ENCODE results near the gene SKA2.
"Not testable (repeated sequence)": the region's sequence is repeated elsewhere in the genome, so short reads cannot be mapped to it uniquely, and the experiment has no call there.

The SKA2 gene

DNA sequence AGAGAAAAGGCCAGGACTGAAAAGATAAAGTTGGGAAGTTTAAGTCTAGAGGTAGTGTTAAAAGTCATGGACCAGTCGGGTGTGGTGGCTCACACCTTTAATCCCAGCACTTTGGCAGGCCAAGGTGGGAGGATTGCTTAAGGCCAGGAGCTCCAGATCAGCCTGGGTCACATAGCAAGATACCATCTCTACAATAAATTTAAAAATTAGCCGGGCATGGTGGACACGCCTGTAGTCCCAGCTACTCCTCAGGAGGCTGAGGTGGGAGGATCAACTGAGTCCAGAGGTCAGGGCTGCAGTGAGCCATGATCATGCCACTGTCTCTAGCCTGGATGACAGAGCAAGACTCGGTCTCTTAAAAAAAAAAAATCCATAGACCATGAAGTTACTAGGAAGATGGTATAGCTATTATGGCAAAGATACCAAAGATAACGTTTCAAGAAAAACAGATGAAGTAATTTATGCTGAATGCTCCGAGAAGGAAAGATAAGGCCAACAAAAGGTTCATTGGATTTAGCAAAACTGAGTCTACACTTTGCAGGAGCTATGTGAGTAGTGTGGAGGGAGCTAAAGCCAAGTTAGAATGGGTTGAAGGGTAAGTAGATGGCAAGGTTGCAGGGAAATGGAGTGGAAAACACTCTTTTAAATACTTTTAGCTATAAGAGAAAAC is 60.0 kb downstream of the SKA2 start:
- Histone ChIP-seq H3K4me1 (ENCODE audit: control insufficient read depth, insufficient read depth, low read length) (peaks cover 16% of the 10 kb centered on the region), H3K9ac (ENCODE audit: low read length) (no peak overlapping the region), H3K27me3 (replicated peaks; ENCODE audit: control insufficient read depth, insufficient read depth, low read length) (no peaks in the 10 kb centered on the region), H3K9me3 (ENCODE audit: control insufficient read depth, low read length) (no peaks in the 10 kb centered on the region), H3K4me3 (ENCODE audit: low read length) (no peak overlapping the region), H3K36me3 (ENCODE audit: control insufficient read depth, insufficient read depth, low read length, severe bottlenecking) (peaks cover 9% of the 10 kb centered on the region)
- no peak for DNase-seq (ENCODE audit: low read depth)

GRCh38 chr17:59093702-59094231 is 61.2 kb downstream of the SKA2 start:
- H3K27me3 ChIP-seq (replicated peaks; ENCODE audit: control insufficient read depth, insufficient read depth, low read length), result no peaks in the 10 kb centered on the region
- DNase-seq (ENCODE audit: low read depth), result peak; percentile 93
- H3K9me3 ChIP-seq (ENCODE audit: control insufficient read depth, low read length), result no peaks in the 10 kb centered on the region
- H3K4me3 ChIP-seq (ENCODE audit: low read length), result peak overlapping the region; percentile 67
- peaks cover 16% of the 10 kb centered on the region for H3K4me1 ChIP-seq (ENCODE audit: control insufficient read depth, insufficient read depth, low read length)
- H3K9ac ChIP-seq (ENCODE audit: low read length), result no peak overlapping the region
- H3K36me3 ChIP-seq (ENCODE audit: control insufficient read depth, insufficient read depth, low read length, severe bottlenecking), result peaks cover 9% of the 10 kb centered on the region

DNA sequence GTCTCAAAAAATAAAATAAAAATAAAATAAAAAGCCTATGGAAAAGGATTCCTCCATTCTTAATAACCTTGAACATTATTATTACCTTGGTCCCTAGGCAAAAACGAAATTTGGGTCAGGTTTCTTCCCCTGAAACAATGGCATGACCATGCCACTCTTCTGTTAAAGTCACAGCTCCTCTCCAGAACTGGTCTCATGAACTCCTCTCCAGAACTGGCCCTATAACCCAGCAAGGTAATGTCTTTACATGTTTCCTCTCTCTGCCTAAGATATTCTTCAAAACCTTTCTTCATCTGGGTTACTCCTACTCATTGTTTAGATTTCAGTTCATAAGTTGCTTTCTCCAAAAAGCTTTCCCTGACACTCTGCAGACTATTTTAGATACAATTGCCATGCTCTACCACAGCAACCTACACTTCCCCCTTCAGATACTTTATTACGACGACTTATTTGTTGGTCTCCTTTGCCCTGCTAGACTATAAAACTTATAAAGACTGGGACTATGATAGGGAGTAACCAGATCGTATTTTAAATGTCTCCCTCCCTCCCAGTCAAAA is 61.8 kb downstream of the SKA2 start:
- H3K4me3 ChIP-seq (ENCODE audit: low read length), result peak overlapping the region; percentile 67
- no peaks in the 10 kb centered on the region for H3K9me3 ChIP-seq (ENCODE audit: control insufficient read depth, low read length)
- peaks cover 16% of the 10 kb centered on the region for H3K4me1 ChIP-seq (ENCODE audit: control insufficient read depth, insufficient read depth, low read length)
- no peaks in the 10 kb centered on the region for H3K27me3 ChIP-seq (replicated peaks; ENCODE audit: control insufficient read depth, insufficient read depth, low read length)
- no peak overlapping the region for H3K9ac ChIP-seq (ENCODE audit: low read length)
- no peak for DNase-seq (ENCODE audit: low read depth)
- H3K36me3 ChIP-seq (ENCODE audit: control insufficient read depth, insufficient read depth, low read length, severe bottlenecking), result peaks cover 11% of the 10 kb centered on the region

DNA sequence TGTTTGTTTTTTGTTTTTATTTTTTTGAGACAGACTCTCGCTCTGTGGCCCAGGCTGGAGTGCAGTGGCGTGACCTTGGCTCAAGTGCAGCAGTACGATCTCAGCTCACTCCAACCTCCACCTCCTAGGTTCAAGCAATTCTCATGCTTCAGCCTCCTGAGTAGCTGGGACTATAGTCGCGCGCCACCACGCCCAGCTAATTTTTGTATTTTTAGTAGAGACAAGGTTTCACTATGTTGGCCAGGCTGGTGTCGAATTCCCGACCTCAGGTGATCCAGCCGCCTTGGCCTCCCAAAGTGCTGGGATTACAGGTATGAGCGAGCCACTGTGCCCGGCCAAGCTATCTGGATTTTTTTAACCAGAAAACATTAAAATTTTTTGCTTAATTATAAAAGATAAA is 64.4 kb downstream of the SKA2 start:
- DNase-seq (ENCODE audit: low read depth); H3K4me3 ChIP-seq (ENCODE audit: low read length); H3K9ac ChIP-seq (ENCODE audit: low read length); H3K9me3 ChIP-seq (ENCODE audit: control insufficient read depth, low read length); H3K27me3 ChIP-seq (replicated peaks; ENCODE audit: control insufficient read depth, insufficient read depth, low read length): not testable (repeated sequence)
- Histone ChIP-seq H3K4me1 (ENCODE audit: control insufficient read depth, insufficient read depth, low read length) (peaks cover 16% of the 10 kb centered on the region), H3K36me3 (ENCODE audit: control insufficient read depth, insufficient read depth, low read length, severe bottlenecking) (peaks cover 18% of the 10 kb centered on the region)

GRCh38 chr17:59084154-59084553 is 70.8 kb downstream of the SKA2 start:
- H3K9me3 ChIP-seq (ENCODE audit: control insufficient read depth, low read length), result no peaks in the 10 kb centered on the region
- H3K4me1 ChIP-seq (ENCODE audit: control insufficient read depth, insufficient read depth, low read length), result no peaks in the 10 kb centered on the region
- no peak for DNase-seq (ENCODE audit: low read depth)
- no peak overlapping the region for H3K4me3 ChIP-seq (ENCODE audit: low read length)
- H3K27me3 ChIP-seq (replicated peaks; ENCODE audit: control insufficient read depth, insufficient read depth, low read length), result no peaks in the 10 kb centered on the region
- no peak overlapping the region for H3K9ac ChIP-seq (ENCODE audit: low read length)
- H3K36me3 ChIP-seq (ENCODE audit: control insufficient read depth, insufficient read depth, low read length, severe bottlenecking), result peaks cover 29% of the 10 kb centered on the region

- DNase-seq (ENCODE audit: low read depth), result peak; percentile 73
- Histone ChIP-seq H3K4me1 (ENCODE audit: control insufficient read depth, insufficient read depth, low read length) (peaks cover 14% of the 10 kb centered on the region), H3K27me3 (replicated peaks; ENCODE audit: control insufficient read depth, insufficient read depth, low read length) (no peaks in the 10 kb centered on the region), H3K4me3 (ENCODE audit: low read length) (no peak overlapping the region), H3K9me3 (ENCODE audit: control insufficient read depth, low read length) (no peaks in the 10 kb centered on the region), H3K9ac (ENCODE audit: low read length) (no peak overlapping the region), H3K36me3 (ENCODE audit: control insufficient read depth, insufficient read depth, low read length, severe bottlenecking) (peaks cover 42% of the 10 kb centered on the region)
These were observed 80.5 kb downstream of the SKA2 start for GRCh38 chr17:59074494-59074893.

GRCh38 chr17:59073972-59074371 is 81.0 kb downstream of the SKA2 start:
- no peak for DNase-seq (ENCODE audit: low read depth)
- Histone ChIP-seq H3K4me1 (ENCODE audit: control insufficient read depth, insufficient read depth, low read length) (peaks cover 14% of the 10 kb centered on the region), H3K27me3 (replicated peaks; ENCODE audit: control insufficient read depth, insufficient read depth, low read length) (no peaks in the 10 kb centered on the region), H3K9me3 (ENCODE audit: control insufficient read depth, low read length) (no peaks in the 10 kb centered on the region), H3K4me3 (ENCODE audit: low read length) (no peak overlapping the region), H3K9ac (ENCODE audit: low read length) (no peak overlapping the region), H3K36me3 (ENCODE audit: control insufficient read depth, insufficient read depth, low read length, severe bottlenecking) (peaks cover 39% of the 10 kb centered on the region)

GRCh38 chr17:59069856-59070255 is 85.1 kb downstream of the SKA2 start:
- Histone ChIP-seq H3K27me3 (replicated peaks; ENCODE audit: control insufficient read depth, insufficient read depth, low read length) (no peaks in the 10 kb centered on the region), H3K9me3 (ENCODE audit: control insufficient read depth, low read length) (no peaks in the 10 kb centered on the region), H3K4me3 (ENCODE audit: low read length) (no peak overlapping the region), H3K4me1 (ENCODE audit: control insufficient read depth, insufficient read depth, low read length) (peaks cover 13% of the 10 kb centered on the region), H3K36me3 (ENCODE audit: control insufficient read depth, insufficient read depth, low read length, severe bottlenecking) (peaks cover 34% of the 10 kb centered on the region), H3K9ac (ENCODE audit: low read length) (no peak overlapping the region)
- DNase-seq (ENCODE audit: low read depth), result no peak

GRCh38 chr17:59067756-59068155 is 87.2 kb downstream of the SKA2 start:
- Histone ChIP-seq H3K4me3 (ENCODE audit: low read length) (no peak overlapping the region), H3K9me3 (ENCODE audit: control insufficient read depth, low read length) (no peaks in the 10 kb centered on the region), H3K36me3 (ENCODE audit: control insufficient read depth, insufficient read depth, low read length, severe bottlenecking) (peaks cover 33% of the 10 kb centered on the region), H3K27me3 (replicated peaks; ENCODE audit: control insufficient read depth, insufficient read depth, low read length) (no peaks in the 10 kb centered on the region), H3K4me1 (ENCODE audit: control insufficient read depth, insufficient read depth, low read length) (no peaks in the 10 kb centered on the region), H3K9ac (ENCODE audit: low read length) (no peak overlapping the region)
- DNase-seq (ENCODE audit: low read depth), result no peak

- H3K27me3 ChIP-seq (replicated peaks; ENCODE audit: control insufficient read depth, insufficient read depth, low read length), result no peaks in the 10 kb centered on the region
- H3K9me3 ChIP-seq (ENCODE audit: control insufficient read depth, low read length), result no peaks in the 10 kb centered on the region
- peaks cover 37% of the 10 kb centered on the region for H3K36me3 ChIP-seq (ENCODE audit: control insufficient read depth, insufficient read depth, low read length, severe bottlenecking)
- H3K4me3 ChIP-seq (ENCODE audit: low read length), result no peak overlapping the region
- no peaks in the 10 kb centered on the region for H3K4me1 ChIP-seq (ENCODE audit: control insufficient read depth, insufficient read depth, low read length)
- H3K9ac ChIP-seq (ENCODE audit: low read length), result no peak overlapping the region
- no peak for DNase-seq (ENCODE audit: low read depth)
These were observed 87.6 kb downstream of the SKA2 start for GRCh38 chr17:59067340-59067739.

DNA sequence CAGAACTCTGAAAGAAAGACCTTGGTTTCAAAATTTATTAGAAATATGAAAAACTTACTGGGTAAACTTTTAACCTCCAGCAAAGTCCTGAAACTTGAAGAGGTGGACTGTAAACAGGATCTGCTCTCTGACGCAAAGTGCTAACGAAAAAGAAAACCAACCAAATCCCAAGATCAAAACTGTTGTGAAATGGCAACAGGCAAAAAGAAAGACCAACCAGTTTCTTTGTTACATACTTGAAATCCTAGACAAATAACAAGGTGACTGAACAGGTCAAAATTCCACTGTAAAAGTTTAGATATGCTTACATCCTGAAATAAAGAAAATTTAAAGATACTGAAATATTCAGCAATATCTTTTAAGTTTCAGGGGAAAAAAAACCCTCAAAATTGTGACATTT is 92.5 kb downstream of the SKA2 start:
- no peak for DNase-seq (ENCODE audit: low read depth)
- Histone ChIP-seq H3K4me1 (ENCODE audit: control insufficient read depth, insufficient read depth, low read length) (no peaks in the 10 kb centered on the region), H3K4me3 (ENCODE audit: low read length) (no peak overlapping the region), H3K36me3 (ENCODE audit: control insufficient read depth, insufficient read depth, low read length, severe bottlenecking) (peaks cover 38% of the 10 kb centered on the region), H3K27me3 (replicated peaks; ENCODE audit: control insufficient read depth, insufficient read depth, low read length) (no peaks in the 10 kb centered on the region), H3K9ac (ENCODE audit: low read length) (no peak overlapping the region), H3K9me3 (ENCODE audit: control insufficient read depth, low read length) (no peaks in the 10 kb centered on the region)
